Endothelial cell (in vitro differentiated cells): ENCODE data around the gene SARS1. TPM values are rescaled to one million over a fixed set of nuclear protein-coding genes. Genes with fewer than 3 reads are reported as not detected.
A peak's percentile ranks its signal among the peaks of the same experiment; 100 is the strongest.

Source experiments
- DNase-seq: peaks from one replicate; pipeline ENCODE4 v3.0.0; 2021; ENCODE audit warnings: low spot score
- H3K27ac Mint-ChIP-seq: one replicate; pipeline ENCODE4 v1.8.0; 2021; ENCODE audit warnings: mixed read lengths, inconsistent platforms; ENCODE audit not compliant: unreplicated experiment
- H3K27me3 Mint-ChIP-seq: one replicate; pipeline ENCODE4 v1.8.0; 2021; ENCODE audit warnings: mild to moderate bottlenecking, moderate library complexity, mixed read lengths, inconsistent platforms; ENCODE audit not compliant: unreplicated experiment
- H3K36me3 Mint-ChIP-seq: one replicate; pipeline ENCODE4 v1.8.0; 2021; ENCODE audit warnings: mild to moderate bottlenecking, low read depth, mixed read lengths, inconsistent platforms; ENCODE audit not compliant: unreplicated experiment
- H3K4me1 Mint-ChIP-seq: one replicate; pipeline ENCODE4 v1.8.0; 2021; ENCODE audit warnings: mild to moderate bottlenecking, mixed read lengths, inconsistent platforms; ENCODE audit not compliant: unreplicated experiment
- H3K4me3 Mint-ChIP-seq: one replicate; pipeline ENCODE4 v1.8.0; 2021; ENCODE audit warnings: mild to moderate bottlenecking, mixed read lengths, inconsistent platforms; ENCODE audit not compliant: unreplicated experiment
- H3K9me3 Mint-ChIP-seq: one replicate; pipeline ENCODE4 v1.8.0; 2021; ENCODE audit warnings: mixed read lengths, inconsistent platforms; ENCODE audit not compliant: unreplicated experiment
- total RNA-seq: library from RNA; stranded (reverse); fragmentation: NEBNext Ultra II Directional; extraction: Animal tissue kit (Norgen Biotek cat#: 25700); gene quantifications from one replicate; pipeline ENCODE4 v1.2.1, GENCODE V29; 2021; ENCODE audit not compliant: unreplicated experiment
- TF ChIP-seq, protein P1 (sequence below): fragments of 200-600 bp; sonication (generic); IDR thresholded peaks from one replicate; pipeline ENCODE4 v1.5.0; 2021; ENCODE audit warnings: antibody characterized with exemption; ENCODE audit not compliant: unreplicated experiment

The SARS1 gene
- total RNA-seq, 1 donor from 2014 or later, result 125 TPM

DNA sequence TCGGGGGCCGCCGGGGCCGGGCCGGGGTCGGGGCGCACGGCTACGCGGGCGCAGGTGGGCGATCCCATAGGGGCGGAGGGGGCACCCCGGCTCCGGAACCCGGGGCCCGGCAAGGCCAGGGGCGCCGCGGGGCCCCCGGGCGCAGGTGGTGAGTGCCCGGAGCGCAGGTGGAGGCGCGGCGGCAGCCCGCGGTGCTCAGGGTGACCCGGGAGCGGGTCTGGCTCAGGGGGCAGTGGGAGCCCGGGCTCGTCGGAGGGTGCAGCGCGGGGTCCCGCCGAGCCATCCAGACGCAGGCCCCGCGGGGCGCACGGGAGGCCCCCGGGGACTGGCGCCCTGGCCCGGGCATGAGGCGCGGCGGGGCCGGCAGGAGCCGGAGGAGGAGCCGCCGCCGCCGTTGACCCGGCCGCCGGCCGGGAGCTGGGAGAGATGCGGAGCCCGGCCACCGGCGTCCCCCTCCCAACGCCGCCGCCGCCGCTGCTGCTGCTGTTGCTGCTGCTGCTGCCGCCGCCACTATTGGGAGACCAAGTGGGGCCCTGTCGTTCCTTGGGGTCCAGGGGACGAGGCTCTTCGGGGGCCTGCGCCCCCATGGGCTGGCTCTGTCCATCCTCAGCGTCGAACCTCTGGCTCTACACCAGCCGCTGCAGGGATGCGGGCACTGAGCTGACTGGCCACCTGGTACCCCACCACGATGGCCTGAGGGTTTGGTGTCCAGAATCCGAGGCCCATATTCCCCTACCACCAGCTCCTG is 36.1 kb downstream of the SARS1 start:
- Mint-ChIP-seq H3K27me3 (peaks cover 16% of the 10 kb centered on the region), H3K36me3 (no peaks in the 10 kb centered on the region), H3K27ac (no peak overlapping the region), H3K9me3 (no peaks in the 10 kb centered on the region), H3K4me1 (peaks cover 14% of the 10 kb centered on the region), H3K4me3 (no peak overlapping the region)
- no peak for DNase-seq
- TF ChIP-seq, protein P1, sequence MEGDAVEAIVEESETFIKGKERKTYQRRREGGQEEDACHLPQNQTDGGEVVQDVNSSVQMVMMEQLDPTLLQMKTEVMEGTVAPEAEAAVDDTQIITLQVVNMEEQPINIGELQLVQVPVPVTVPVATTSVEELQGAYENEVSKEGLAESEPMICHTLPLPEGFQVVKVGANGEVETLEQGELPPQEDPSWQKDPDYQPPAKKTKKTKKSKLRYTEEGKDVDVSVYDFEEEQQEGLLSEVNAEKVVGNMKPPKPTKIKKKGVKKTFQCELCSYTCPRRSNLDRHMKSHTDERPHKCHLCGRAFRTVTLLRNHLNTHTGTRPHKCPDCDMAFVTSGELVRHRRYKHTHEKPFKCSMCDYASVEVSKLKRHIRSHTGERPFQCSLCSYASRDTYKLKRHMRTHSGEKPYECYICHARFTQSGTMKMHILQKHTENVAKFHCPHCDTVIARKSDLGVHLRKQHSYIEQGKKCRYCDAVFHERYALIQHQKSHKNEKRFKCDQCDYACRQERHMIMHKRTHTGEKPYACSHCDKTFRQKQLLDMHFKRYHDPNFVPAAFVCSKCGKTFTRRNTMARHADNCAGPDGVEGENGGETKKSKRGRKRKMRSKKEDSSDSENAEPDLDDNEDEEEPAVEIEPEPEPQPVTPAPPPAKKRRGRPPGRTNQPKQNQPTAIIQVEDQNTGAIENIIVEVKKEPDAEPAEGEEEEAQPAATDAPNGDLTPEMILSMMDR, result no peak

DNA sequence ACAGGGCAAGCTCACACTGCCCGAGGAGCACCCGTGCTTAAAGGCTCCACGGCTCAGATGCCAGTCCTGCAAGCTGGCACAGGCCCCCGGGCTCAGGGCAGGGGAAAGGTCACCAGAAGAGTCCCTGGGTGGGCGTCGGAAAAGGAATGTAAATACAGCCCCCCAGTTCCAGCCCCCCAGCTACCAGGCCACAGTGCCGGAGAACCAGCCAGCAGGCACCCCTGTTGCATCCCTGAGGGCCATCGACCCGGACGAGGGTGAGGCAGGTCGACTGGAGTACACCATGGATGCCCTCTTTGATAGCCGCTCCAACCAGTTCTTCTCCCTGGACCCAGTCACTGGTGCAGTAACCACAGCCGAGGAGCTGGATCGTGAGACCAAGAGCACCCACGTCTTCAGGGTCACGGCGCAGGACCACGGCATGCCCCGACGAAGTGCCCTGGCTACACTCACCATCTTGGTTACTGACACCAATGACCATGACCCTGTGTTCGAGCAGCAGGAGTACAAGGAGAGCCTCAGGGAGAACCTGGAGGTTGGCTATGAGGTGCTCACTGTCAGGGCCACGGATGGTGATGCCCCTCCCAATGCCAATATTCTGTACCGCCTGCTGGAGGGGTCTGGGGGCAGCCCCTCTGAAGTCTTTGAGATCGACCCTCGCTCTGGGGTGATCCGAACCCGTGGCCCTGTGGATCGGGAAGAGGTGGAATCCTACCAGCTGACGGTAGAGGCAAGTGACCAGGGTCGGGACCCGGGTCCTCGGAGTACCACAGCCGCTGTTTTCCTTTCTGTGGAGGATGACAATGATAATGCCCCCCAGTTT is 36.9 kb downstream of the SARS1 start:
- TF ChIP-seq, protein P1, result no peak
- Mint-ChIP-seq H3K27me3 (peaks cover 15% of the 10 kb centered on the region), H3K27ac (no peak overlapping the region), H3K4me1 (peaks cover 19% of the 10 kb centered on the region), H3K36me3 (no peaks in the 10 kb centered on the region), H3K9me3 (no peaks in the 10 kb centered on the region), H3K4me3 (no peak overlapping the region)
- DNase-seq, result no peak

DNA sequence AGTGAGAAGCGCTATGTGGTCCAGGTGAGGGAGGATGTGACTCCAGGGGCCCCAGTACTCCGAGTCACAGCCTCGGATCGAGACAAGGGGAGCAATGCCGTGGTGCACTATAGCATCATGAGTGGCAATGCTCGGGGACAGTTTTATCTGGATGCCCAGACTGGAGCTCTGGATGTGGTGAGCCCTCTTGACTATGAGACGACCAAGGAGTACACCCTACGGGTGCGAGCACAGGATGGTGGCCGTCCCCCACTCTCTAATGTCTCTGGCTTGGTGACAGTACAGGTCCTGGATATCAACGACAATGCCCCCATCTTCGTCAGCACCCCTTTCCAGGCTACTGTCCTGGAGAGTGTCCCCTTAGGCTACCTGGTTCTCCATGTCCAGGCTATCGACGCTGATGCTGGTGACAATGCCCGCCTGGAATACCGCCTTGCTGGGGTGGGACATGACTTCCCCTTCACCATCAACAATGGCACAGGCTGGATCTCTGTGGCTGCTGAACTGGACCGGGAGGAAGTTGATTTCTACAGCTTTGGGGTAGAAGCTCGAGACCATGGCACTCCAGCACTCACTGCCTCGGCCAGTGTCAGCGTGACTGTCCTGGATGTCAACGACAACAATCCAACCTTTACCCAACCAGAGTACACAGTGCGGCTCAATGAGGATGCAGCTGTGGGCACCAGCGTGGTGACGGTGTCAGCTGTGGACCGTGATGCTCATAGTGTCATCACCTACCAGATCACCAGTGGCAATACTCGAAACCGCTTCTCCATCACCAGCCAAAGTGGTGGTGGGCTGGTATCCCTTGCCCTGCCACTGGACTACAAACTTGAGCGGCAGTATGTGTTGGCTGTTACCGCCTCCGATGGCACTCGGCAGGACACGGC is 37.8 kb downstream of the SARS1 start:
- no peaks in the 10 kb centered on the region for H3K9me3 Mint-ChIP-seq
- no peak overlapping the region for H3K4me3 Mint-ChIP-seq
- TF ChIP-seq, protein P1, result no peak
- H3K4me1 Mint-ChIP-seq, result peaks cover 19% of the 10 kb centered on the region
- peak overlapping the region; percentile 22 for H3K27ac Mint-ChIP-seq
- DNase-seq, result no peak
- H3K36me3 Mint-ChIP-seq, result no peaks in the 10 kb centered on the region
- peaks cover 19% of the 10 kb centered on the region for H3K27me3 Mint-ChIP-seq

DNA sequence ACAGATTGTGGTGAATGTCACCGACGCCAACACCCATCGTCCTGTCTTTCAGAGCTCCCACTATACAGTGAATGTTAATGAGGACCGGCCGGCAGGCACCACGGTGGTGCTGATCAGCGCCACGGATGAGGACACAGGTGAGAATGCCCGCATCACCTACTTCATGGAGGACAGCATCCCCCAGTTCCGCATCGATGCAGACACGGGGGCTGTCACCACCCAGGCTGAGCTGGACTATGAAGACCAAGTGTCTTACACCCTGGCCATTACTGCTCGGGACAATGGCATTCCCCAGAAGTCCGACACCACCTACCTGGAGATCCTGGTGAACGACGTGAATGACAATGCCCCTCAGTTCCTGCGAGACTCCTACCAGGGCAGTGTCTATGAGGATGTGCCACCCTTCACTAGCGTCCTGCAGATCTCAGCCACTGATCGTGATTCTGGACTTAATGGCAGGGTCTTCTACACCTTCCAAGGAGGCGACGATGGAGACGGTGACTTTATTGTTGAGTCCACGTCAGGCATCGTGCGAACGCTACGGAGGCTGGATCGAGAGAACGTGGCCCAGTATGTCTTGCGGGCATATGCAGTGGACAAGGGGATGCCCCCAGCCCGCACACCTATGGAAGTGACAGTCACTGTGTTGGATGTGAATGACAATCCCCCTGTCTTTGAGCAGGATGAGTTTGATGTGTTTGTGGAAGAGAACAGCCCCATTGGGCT is 38.6 kb downstream of the SARS1 start:
- H3K27ac Mint-ChIP-seq, result peak overlapping the region; percentile 22
- DNase-seq, result no peak

More for the DNA sequence above, 38.6 kb downstream of the SARS1 start:
- Mint-ChIP-seq H3K36me3 (no peaks in the 10 kb centered on the region), H3K4me3 (no peak overlapping the region), H3K4me1 (peaks cover 16% of the 10 kb centered on the region), H3K9me3 (no peaks in the 10 kb centered on the region), H3K27me3 (peaks cover 21% of the 10 kb centered on the region)
- TF ChIP-seq, protein P1, result no peak
